CD4-positive, alpha-beta T cell treated with Interleukin-10 for 1 hour (primary cell): ENCODE data around the gene COQ7.

Experiments
- DNase-seq: peaks from one replicate; pipeline ENCODE4 v3.0.0-alpha.2; 2020

The COQ7 gene

DNA sequence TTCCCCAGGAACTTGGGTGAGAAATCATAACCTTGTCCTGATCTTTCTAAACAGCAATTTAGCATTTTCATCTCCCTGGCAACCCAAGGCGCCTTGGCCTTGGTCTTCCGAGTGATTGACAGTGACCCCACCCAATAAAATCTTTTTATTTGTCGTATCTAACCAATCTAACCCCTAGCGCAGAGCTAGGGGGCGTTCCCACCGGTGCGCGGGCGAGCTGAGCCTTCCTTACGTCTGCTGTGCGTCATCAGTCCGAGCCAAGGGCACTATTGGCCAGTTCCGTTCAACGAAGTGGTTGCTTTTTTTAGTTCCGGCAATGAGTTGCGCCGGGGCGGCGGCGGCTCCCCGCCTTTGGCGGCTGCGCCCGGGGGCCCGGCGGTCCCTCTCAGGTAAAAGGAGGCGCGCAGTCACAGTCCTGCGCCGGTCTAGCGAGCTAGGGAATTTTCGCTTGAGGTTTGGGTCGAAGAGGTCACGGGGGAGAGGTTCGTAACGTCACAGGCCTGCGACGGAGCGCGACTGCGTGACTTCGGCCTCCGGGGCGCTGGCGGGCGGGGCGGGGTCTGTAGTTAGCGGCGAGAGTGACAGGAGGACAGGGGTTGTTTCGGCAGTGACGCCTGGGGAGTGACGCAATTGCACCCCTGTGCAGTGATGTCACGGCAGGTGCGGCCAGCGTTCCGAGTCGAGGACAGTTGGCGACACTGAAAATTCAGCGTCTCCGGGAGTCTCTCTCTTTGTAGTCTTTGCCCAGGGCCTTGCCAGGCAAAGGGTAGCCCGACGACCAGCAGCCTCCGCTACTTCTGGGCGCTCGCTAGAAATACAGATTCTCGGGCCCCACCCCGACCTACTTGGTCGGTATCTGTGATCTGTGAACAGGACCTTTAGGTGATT, at the start of gene COQ7:
Gene COQ7, plus strand, starts transcription at position 266 of the 888 bp plus-strand sequence. Its CDS starts 51 bp downstream, at position 317.
- peak; percentile 99 for DNase-seq

DNA sequence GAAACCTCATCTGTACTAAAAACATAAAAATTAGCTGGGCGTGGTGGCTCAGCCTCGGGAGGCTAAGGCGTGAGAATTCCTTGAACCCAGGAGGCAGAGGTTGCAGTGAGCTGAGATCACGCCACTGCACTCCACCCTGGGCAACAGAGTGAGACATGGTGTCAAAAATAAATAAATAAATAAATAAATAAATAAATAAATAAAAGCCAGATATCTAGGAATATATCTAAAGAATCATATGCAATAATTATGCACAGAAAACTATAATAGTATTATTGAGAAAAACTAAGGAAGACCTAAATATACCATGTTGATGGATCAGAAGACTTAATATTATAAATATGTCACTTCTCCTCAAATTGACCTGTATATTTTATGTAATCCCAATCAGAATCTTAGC, 46.7 kb upstream of the COQ7 start:
- DNase-seq = no peak

DNA sequence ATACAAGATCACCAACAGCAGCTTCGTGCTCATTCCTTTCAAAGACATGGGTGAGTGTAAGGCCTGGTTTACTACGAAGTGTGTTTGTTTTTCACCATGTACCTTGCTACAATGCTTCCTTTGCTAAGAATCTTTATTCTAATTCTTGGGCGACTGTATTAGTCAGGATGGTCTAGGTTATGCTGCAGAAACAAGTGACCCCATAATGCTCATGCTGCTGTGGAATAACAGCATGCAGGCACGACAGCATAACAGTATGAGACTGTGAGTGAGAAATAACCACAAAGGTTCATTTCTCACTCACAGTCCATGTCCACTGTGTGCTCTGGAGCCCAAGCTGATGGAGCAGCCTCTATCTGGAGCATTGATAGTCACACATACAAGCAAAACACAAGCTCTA, 45.7 kb upstream of the COQ7 start:
- DNase-seq = no peak

DNA sequence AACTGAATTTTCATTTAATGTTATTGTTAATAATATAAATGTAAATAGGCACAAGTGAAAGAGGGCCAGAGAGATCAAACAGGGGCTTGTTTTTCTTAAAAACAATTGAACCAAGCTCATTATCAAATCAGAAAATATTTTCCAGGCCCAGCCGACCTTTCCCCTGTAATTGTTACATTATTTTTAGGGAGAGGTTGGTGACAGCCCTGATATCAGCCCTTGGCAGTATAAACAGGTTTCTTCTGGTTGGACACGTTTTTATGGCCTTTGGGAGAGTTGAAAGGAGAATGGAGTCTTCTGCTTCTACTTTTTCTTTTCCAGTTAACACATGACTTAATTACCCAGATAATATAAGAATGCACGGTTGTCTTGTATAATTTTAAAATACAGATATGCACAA, 40.0 kb upstream of the COQ7 start:
- DNase-seq = no peak

DNA sequence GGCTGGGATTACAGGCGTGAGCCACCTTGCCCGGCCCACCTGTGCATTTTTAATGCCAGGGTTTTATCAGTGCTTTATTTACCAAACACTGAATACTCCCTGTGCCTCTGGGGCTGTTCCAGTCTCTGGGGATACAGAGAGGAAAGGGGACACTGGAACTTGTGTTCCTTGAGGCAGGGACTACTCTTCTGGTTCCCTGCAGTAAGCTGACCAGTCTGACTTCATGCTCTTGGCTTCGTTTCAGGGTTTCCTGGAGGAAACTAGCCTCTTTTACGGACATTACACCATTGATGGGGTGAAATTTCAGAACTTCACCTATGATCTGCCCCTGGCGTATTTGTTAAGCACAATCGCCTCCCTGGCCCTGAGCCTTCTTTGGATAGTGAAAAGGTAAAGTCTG, 37.4 kb upstream of the COQ7 start:
- no peak for DNase-seq

DNA sequence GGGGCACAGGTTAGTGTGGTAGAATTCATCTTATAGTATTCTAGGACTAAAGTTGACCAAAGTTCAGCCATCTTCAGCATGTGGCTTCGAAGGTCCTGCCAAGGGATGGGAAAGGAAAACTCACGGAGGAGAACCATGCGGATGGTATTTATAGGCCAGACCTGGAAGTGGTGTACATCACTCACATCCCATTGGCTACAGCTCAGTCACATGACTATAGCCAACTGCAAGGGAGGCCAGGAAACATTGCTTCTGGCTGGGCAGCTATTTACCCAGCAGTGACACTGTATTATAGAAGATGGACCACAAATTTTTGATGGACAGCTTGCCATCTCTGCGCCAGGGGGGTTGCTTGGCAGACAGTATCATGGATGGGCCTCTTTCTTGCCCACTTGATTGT, 35.7 kb upstream of the COQ7 start:
- DNase-seq = no peak

DNA sequence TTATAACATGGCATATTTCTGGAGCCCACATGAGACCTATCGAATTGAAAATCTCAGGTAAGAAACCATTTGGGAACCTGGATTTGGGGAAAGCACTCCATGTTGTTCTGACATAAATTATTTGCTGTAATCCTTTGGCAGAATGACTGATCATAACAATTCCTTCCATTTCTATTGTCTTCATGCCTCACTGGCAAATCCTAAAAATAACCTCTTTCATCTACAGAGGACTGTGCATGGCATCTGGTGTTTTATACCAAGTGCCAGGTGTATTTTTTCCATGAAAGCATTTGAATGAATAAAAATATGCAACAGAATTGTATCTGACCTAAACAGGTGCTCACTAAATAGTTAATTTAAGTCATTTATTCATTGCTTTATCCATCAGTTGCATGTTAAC, 33.7 kb upstream of the COQ7 start:
- DNase-seq = no peak

DNA sequence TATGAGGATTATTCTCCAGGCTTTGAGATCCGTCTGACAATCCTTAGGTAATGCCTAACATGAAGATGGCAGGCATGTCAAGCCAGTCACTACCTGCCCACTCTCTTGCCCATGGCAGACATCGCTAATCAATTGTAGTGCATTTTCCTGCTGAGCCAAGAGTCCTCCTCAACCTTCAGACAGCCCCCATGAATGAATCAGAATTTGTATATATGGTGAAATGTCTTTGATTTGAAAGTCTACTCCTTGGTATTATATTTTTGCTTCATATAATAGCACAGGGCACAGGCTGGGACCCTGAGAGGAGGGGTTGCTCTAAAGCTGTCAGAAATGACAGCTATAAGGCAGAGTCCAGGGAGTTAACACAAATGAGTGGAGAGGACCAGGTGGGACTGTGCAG, 27.0 kb upstream of the COQ7 start:
- DNase-seq = no peak

DNA sequence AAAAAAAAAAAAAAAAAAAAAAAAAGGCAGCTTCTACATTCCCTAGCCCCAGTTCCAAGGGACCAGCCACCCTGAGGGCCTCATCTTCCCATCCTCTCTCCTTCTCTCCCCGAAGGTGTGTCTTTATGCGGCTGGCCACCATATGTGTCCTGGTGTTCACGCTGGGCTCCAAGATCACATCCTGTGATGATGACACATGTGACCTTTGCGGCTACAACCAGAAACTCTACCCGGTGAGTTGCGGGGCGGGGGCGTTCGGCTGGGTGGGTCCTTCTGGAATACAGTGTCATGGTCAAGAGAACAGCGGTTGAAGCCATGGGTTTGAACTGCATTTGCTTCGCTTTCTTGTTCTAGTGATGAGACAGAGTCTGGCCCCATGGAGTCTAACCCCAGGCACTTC, 22.6 kb upstream of the COQ7 start:
- no peak for DNase-seq

DNA sequence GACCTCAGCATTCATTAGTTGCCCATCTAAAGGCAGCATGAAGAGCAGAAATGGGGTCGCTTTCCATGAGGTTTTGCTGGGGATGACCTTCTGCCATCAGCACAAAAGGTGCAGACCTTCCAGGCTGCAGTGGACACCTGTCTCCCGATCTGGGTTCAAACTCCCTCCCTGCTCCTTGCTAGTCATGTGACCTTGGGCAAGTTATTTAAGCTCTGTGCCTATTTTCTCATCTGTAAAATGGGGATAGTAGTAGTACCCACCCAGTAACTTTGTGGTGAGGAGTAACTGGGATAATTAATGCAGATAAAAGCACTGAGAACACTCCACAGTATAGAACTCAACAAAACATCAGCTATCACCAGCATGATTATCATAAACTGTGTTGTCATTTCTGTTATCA, 21.4 kb upstream of the COQ7 start:
- DNase-seq = no peak

DNA sequence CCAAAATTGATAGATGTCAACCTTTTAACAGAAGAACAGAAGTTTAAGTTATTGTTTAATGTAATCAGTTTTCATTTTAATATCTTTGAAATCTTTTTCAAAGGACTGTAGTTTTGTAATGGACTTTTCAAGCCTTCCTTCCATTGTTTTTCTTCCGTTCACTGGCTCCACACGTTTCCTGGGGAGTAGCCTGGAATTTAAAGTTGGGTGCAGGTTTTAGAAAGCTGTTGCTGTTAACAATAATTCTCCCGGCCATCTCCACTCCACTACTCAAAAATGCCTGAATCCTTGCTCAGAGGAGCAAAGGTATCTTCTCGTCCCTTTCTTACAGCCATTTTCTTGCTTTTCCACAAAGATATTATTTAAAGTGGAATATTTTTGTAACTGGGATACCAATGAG, 4.7 kb upstream of the COQ7 start:
- DNase-seq = no peak

DNA sequence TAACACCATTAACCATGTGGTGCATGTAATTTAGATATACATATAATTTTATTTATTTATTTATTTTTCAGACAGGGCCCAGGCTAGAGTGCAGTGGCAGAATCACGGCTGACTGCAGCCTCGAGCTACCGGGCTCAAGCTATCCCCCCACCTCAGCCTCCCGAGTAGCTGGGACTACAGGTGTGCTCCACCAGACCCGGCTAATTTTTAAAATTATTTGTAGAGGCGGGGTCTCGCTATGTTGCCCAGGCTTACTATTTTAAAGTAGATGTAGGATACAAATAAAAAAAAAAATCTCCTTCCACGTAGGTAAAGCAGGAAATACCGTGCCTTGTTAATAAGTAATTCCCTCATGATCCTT, 446 bp upstream of the COQ7 start:
- no peak for DNase-seq

DNA sequence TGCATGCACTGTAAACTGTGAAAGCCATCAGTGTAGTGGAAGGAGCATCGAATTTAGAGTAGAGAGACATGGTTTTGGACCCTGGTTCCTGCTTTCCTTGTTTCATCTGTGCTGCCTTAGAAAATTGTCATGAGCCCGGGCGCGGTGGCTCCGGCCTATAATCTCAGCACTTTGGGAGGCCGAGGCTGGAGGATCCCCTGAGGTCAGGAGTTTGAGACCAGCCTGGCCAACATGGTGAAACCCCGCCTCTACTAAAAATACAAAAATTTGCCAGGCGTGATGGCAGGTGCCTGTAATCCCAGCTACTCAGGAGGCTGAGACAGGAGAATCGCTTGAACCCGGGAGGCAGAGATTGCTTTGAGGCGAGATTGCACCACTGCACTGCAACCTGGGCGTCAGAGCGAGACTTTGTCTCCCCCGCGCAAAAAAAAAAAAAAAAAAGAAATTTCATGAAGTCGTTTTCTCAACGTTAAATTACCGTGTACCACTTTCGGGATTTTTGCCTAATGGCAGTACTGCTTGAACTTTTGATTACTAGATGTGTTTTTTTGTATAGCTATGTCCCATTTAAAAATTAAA, 912 bp downstream of the COQ7 start:
- DNase-seq = no peak

DNA sequence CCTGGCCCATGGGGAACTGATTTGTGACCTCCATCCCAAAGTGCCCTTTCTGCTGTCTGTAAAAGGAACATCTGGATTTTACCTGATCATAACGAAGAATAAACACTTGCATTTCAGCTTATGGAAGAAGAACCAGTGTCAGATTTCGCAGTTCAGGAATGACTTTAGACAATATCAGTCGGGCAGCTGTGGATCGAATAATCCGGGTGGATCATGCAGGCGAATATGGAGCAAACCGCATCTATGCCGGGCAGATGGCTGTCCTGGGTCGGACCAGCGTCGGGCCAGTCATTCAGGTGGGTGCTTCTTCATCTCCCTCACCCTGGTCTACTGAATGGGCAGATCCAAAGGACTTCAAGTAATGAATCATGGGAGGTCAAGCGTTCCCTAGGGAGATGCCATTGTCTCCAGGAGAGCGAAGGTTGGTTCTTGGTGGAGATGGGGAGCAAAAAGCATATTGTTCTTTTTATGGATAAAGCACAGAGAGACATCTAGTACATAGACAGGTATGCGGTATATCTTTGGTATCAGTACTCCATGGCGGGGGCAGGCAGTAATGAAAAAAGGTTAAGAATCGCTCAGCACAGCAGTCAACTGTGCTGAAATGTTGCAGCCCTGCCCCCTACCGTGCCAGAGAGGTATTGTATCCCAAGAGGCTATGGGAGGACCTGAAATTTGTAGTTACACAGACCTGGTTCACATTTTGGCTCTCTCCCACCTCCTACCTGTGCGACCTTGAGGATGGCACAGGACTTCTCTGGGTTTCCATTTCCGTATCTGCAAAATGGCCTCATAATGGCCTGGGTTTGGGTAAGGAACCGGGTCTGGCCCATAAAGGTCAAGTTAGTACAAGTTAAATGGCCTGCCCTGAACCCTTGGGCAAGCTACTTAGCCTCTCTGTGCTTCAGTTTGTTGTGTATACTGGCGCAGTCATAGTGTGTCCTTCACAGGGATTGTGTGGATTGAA, 4.7 kb downstream of the COQ7 start:
- peak; percentile 65 for DNase-seq

DNA sequence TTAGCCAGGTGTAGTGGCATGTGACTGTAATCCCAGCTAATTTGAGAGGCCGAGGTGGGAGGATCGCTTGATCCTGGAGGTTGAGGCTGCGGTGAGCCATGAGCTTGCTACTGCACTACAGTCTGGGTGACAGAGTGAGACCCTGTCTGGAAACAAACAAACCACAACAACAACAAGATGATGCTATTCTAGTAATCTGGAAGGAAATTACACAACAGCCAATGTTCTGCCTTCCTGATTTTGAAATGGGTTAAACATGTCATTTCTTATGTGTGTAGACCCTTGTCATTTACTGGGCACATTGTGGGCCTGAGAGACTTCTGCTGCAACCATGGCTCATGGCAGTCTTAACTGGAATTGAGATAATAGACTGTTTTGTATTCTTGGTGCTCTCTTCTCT, 5.9 kb downstream of the COQ7 start:
- no peak for DNase-seq

DNA sequence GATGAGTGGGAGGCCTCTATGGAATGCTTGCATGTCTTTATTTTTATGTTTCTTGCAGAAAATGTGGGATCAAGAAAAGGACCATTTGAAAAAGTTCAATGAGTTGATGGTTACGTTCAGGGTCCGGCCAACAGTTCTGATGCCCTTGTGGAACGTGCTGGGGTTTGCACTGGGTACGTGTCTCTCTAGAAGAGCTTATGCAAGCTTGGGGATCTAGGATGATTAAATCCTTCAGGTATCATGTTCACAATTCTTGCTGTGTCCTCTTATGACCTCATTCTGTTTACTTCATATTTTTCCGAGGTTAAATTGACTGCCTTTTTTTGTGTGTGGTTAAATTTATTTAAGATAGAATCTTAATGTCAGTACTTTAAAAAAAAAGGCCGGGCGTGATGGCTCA, 6.4 kb downstream of the COQ7 start:
- DNase-seq = no peak

DNA sequence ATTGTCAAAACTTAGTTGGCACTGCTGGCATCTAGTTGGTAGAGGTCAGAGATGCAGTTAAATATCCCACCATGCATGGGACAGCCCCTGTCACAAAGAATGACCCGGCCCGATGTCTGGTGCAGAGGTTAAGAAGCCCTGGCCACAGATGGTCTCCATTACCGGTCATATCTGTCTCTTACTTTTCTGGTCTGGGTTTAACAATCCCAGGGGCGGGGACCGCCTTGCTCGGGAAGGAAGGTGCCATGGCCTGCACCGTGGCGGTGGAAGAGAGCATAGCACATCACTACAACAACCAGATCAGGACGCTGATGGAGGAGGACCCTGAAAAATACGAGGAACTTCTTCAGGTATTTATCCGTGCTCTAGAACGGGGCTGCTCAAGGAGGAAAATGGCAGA, 8.1 kb downstream of the COQ7 start:
- DNase-seq = no peak

DNA sequence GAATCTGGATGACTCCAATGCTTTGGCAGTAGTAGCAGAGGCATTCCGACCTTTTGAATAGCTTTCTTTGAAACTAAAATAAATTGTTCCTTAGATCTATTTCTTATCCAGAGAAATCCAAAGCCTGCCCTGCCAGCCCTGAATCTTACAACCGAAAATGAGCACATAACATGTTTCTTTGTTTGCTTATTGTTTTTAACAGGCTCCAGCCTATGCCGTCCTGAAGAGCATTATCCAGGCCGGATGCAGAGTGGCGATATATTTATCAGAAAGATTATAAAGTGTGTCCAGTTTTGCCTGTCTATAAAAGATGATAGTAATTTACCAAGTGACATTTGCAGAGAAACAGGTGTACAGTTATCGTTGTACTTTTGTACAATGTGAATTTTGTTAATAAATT, 10.5 kb downstream of the COQ7 start:
- no peak for DNase-seq

DNA sequence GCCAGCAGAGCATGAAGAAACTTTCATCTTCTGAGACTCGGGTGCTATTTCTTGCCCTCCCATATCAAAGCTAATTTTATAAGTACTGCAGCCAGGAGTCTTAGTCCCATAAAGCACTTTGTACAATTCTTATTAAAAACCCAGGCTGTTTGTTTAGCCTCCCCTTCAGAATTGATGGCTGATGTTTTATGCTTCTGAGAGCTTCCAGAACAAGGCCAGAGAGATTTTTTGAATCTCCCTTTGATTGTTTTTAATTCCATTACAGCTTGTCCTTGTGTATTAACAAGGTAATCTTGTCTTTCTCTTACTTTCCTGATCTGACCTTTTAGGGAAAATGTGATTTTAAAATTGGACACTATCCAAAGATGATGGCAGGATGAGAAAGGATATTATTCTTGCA, 16.3 kb downstream of the COQ7 start:
- DNase-seq = no peak

DNA sequence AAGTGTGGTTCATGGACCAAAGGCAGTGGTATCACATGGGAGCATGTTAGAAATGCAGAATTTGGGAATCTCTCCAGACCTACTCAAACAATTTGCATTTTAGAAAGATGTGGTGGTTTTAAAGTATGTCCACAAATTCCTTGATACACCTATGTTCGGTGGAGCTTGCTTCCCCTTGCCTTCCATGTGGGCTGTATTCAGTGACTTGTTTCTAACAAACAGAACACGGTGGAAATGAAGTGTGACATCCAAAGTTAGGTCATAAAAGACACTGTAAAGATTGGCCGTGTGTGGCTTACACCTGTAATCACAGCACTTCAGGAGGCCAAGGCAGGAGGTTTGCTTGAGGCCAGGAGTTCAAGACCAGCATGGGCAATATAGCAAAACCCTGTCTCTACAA, 16.7 kb downstream of the COQ7 start:
- no peak for DNase-seq

DNA sequence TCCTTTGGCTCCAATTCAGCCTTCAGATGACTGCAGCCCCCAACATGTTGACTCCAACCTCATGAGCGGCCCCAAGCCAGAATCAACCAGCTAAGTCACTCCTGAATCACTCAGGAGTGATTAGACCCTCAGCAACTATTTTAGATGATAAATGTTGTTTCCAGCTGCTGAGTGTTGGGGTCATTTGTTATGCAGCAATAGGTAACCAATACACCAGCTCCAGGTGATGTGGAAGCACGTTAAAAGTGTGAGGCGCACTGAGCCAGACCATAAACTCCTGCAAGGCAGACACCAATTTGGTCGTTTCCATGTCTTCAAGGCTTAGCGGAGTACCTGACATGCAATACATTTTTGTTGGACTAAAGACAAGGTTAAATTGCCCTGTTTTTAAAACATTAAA, 17.5 kb downstream of the COQ7 start:
- no peak for DNase-seq

DNA sequence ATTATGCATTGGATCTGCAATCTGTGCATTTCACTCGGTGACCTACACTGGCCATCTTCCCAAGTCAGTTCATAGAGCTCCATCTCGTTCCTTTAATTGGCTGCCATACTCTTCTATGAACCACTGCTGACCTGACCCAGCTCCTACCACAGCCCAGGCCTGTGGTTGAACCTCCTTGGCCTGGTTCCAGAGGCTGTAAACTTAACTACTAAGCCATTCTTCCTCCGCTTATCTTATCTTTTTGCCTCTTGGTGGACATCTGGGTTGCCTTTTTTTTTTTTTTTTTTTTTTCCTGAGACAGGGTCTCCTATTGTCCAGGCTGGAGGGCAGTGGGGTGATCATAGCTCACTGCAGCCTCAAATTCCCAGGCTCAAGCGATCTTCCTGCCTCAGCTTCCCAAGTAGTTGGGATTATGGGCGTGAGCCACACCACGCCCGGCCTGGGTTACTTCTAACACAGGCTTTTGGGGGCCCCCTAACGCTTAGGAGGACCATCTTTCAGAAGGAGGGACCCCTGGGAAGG, 18.3 kb downstream of the COQ7 start:
- no peak for DNase-seq
